OCI-LY1 (cell line): ENCODE data around the gene PAX5.

Experiments
- H2AFZ ChIP-seq: fragments of 200-600 bp; sonication (generic), shearing (Covaris generic); 2 replicates; pipeline ENCODE4 v1.6.0; 2014; ENCODE audit warnings: antibody characterized with exemption, mild to moderate bottlenecking, low read length
- H3F3A ChIP-seq: fragments of 200-600 bp; sonication (generic), shearing (Covaris generic); 2 replicates; pipeline ENCODE4 v1.6.0; 2014; ENCODE audit warnings: mild to moderate bottlenecking, antibody characterized with exemption, low read length, moderate library complexity; ENCODE audit not compliant: insufficient read depth
- H3K27ac ChIP-seq: fragments of 200-600 bp; sonication (generic); 2 replicates; pipeline ENCODE4 v1.5.1; 2014; ENCODE audit warnings: low read length, mixed run types, mild to moderate bottlenecking, low read depth; ENCODE audit not compliant: poor library complexity, severe bottlenecking
- H3K27me3 ChIP-seq: fragments of 200-600 bp; sonication (generic); 2 replicates; pipeline ENCODE4 v1.6.0; 2014; ENCODE audit warnings: antibody characterized with exemption, mild to moderate bottlenecking, low read length, moderate library complexity; ENCODE audit not compliant: insufficient read depth
- H3K36me3 ChIP-seq: fragments of 200-600 bp; sonication (generic); 2 replicates; pipeline ENCODE4 v1.6.1; 2014; ENCODE audit warnings: mild to moderate bottlenecking, antibody characterized with exemption, low read length, moderate library complexity, mixed read lengths; ENCODE audit not compliant: insufficient read depth
- H3K4me1 ChIP-seq: fragments of 200-600 bp; sonication (generic); 2 replicates; pipeline ENCODE4 v1.5.1; 2014; ENCODE audit warnings: mild to moderate bottlenecking, low read length, moderate library complexity; ENCODE audit not compliant: insufficient read depth, severe bottlenecking
- H3K4me2 ChIP-seq: fragments of 200-600 bp; sonication (generic), shearing (Covaris generic); 2 replicates; pipeline ENCODE4 v1.6.1; 2014; ENCODE audit warnings: low read length
- H3K4me3 ChIP-seq: fragments of 200-600 bp; sonication (generic); 2 replicates; pipeline ENCODE4 v1.5.1; 2014; ENCODE audit warnings: low read length, low read depth, mild to moderate bottlenecking, mixed read lengths; ENCODE audit not compliant: poor library complexity, severe bottlenecking
- H3K79me2 ChIP-seq: fragments of 200-600 bp; shearing (Covaris generic); 2 replicates; pipeline ENCODE4 v1.6.1; 2016; ENCODE audit warnings: mixed run types, low read length, mixed read lengths; ENCODE audit not compliant: insufficient read depth
- H3K9ac ChIP-seq: fragments of 200-600 bp; sonication (generic), shearing (Covaris generic); 2 replicates; pipeline ENCODE4 v1.6.1; 2014; ENCODE audit warnings: mild to moderate bottlenecking, low read length, mixed read lengths
- H3K9me2 ChIP-seq: fragments of 200-600 bp; sonication (generic), shearing (Covaris generic); 2 replicates; pipeline ENCODE4 v1.6.1; 2014; ENCODE audit warnings: low read depth, mild to moderate bottlenecking, low read length, mixed read lengths
- H3K9me3 ChIP-seq: fragments of 200-600 bp; shearing (Covaris generic); 2 replicates; pipeline ENCODE4 v1.6.1; 2014; ENCODE audit warnings: low read length, mixed read lengths
- H4K20me1 ChIP-seq: fragments of 200-600 bp; sonication (generic), shearing (Covaris generic); 2 replicates; pipeline ENCODE4 v1.6.0; 2016; ENCODE audit warnings: mild to moderate bottlenecking, low read length; ENCODE audit not compliant: insufficient read depth
- EZH2 ChIP-seq: fragments of 200-600 bp; sonication (generic), shearing (Covaris generic); IDR thresholded peaks from 2 replicates; pipeline ENCODE4 v1.8.0; 2017; ENCODE audit warnings: borderline replicate concordance, mixed run types, mild to moderate bottlenecking, antibody characterized with exemption, low read length, moderate library complexity, mixed read lengths
- TF ChIP-seq, protein P1 (sequence below): fragments of 200-600 bp; sonication (generic), shearing (Covaris generic); IDR thresholded peaks from 2 replicates; pipeline ENCODE4 v1.5.1; 2017; ENCODE audit warnings: mild to moderate bottlenecking, antibody characterized with exemption, low read length, moderate library complexity, mixed read lengths

The PAX5 gene

DNA sequence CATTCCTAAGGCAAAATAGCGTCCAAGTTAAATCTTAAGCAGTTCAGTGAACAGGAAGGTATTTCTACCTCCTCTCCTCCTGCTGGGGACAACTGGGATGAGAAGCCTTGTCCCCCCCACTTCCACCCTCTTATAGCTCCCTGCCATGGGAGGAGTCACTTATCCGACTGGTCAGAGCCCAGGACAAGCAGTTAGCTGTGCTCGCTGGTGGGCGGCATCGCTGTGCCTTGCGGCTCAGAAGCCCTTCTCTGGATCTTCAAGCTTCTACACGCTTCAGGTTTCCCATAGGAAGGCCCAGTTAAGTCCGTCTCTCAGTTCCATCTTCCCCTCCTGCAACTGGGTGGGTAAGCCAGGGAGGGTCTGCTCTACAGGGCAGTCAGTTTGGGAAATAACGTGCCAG is 77.2 kb downstream of the PAX5 start:
- H2AFZ ChIP-seq: no peak overlapping the region
- no peak overlapping the region for H3K4me2 ChIP-seq
- H3K9me2 ChIP-seq: no peaks in the 10 kb centered on the region
- no peaks in the 10 kb centered on the region for H3K27me3 ChIP-seq
- no peaks in the 10 kb centered on the region for H4K20me1 ChIP-seq
- no peak overlapping the region for H3K27ac ChIP-seq
- peaks cover 73% of the 10 kb centered on the region for H3K36me3 ChIP-seq
- H3K4me3 ChIP-seq: no peak overlapping the region
- H3K9me3 ChIP-seq: no peaks in the 10 kb centered on the region
- TF ChIP-seq EZH2: no peak
- H3K4me1 ChIP-seq: no peaks in the 10 kb centered on the region
- no peaks in the 10 kb centered on the region for H3F3A ChIP-seq
- no peak overlapping the region for H3K9ac ChIP-seq
- H3K79me2 ChIP-seq: no peaks in the 10 kb centered on the region

DNA sequence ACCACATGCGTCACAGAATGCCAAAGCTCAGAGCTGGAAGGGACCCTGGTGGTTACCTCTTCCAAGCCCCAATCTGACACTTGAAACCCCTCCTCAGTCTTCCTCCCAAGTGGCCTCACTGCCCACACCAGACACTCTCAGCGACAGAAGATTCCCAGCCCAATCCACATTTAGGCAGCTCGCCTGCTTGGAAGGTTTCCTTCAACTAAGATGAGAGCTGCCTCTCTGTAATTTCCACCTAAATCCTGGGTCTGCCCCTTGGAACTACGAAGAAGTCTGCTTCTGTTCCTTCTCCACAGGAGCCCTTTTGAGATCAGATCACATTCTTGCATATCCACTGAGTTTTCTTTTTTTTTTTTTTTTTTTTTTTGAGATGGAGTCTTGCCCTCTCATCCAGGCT is 83.7 kb downstream of the PAX5 start:
- Histone ChIP-seq H3K9me3 (no peaks in the 10 kb centered on the region), H3K27ac (no peak overlapping the region), H3K79me2 (no peaks in the 10 kb centered on the region), H3K9ac (no peak overlapping the region), H3K4me2 (no peak overlapping the region), H3K36me3 (peaks cover 59% of the 10 kb centered on the region), H2AFZ (no peak overlapping the region), H3F3A (no peaks in the 10 kb centered on the region), H4K20me1 (no peaks in the 10 kb centered on the region), H3K9me2 (no peaks in the 10 kb centered on the region), H3K27me3 (no peaks in the 10 kb centered on the region), H3K4me1 (no peaks in the 10 kb centered on the region), H3K4me3 (no peak overlapping the region)
- TF ChIP-seq, protein P1, sequence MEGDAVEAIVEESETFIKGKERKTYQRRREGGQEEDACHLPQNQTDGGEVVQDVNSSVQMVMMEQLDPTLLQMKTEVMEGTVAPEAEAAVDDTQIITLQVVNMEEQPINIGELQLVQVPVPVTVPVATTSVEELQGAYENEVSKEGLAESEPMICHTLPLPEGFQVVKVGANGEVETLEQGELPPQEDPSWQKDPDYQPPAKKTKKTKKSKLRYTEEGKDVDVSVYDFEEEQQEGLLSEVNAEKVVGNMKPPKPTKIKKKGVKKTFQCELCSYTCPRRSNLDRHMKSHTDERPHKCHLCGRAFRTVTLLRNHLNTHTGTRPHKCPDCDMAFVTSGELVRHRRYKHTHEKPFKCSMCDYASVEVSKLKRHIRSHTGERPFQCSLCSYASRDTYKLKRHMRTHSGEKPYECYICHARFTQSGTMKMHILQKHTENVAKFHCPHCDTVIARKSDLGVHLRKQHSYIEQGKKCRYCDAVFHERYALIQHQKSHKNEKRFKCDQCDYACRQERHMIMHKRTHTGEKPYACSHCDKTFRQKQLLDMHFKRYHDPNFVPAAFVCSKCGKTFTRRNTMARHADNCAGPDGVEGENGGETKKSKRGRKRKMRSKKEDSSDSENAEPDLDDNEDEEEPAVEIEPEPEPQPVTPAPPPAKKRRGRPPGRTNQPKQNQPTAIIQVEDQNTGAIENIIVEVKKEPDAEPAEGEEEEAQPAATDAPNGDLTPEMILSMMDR: no peak
- no peak for TF ChIP-seq EZH2

DNA sequence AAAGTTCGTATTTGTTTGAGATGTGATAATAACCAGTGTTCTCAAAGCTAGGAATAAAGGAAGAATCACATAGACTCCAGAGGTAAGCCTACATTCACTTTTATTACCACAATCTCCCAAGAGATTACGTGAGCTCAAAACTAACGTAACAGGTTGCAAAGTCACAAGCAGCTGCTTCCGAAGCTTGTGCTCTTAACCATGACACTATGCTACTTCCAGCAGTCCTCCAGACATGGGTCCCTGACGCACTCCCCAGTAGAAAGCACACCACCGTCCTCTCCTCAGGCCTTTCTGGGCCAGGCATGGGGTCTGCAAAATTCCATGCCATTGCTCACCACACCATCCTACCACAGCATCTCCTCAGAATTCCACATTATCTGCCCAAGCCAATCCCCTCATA is 84.6 kb downstream of the PAX5 start:
- Histone ChIP-seq H3K9me2 (no peaks in the 10 kb centered on the region), H3F3A (no peaks in the 10 kb centered on the region), H3K4me2 (no peak overlapping the region), H3K27ac (no peak overlapping the region), H3K9me3 (no peaks in the 10 kb centered on the region), H2AFZ (no peak overlapping the region), H3K9ac (no peak overlapping the region), H3K79me2 (no peaks in the 10 kb centered on the region), H3K4me3 (no peak overlapping the region), H3K4me1 (no peaks in the 10 kb centered on the region), H3K36me3 (peaks cover 62% of the 10 kb centered on the region), H4K20me1 (no peaks in the 10 kb centered on the region), H3K27me3 (no peaks in the 10 kb centered on the region)
- TF ChIP-seq EZH2: no peak
- TF ChIP-seq, protein P1: no peak

DNA sequence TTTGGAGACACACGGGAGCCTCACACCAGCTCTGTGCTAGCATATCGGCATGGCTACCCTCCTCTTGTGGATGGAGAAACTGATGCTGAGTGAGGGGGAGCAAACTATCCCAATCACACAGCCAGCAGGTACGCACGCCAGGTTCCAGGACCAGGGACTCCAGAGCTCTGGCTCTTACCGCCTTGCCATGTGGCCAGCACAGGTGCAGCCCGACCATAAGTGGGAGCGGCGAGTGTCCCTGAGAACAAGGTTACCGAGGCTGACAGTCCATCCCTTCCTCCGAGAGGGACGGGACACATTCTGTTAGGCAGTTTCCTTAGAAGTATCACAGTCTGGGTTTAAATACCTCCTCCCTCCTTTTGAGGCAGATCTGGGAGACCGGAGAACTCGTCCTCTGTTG is 86.0 kb downstream of the PAX5 start:
- TF ChIP-seq, protein P1: no peak
- TF ChIP-seq EZH2: no peak

More for the DNA sequence above, 86.0 kb downstream of the PAX5 start:
- Histone ChIP-seq H3K36me3 (peaks cover 59% of the 10 kb centered on the region), H3K9me3 (no peaks in the 10 kb centered on the region), H3K4me3 (no peak overlapping the region), H2AFZ (no peak overlapping the region), H3K4me1 (no peaks in the 10 kb centered on the region), H3K27ac (no peak overlapping the region), H3K4me2 (no peak overlapping the region), H3K9me2 (no peaks in the 10 kb centered on the region), H3K27me3 (no peaks in the 10 kb centered on the region), H3F3A (no peaks in the 10 kb centered on the region), H3K79me2 (no peaks in the 10 kb centered on the region), H3K9ac (no peak overlapping the region), H4K20me1 (no peaks in the 10 kb centered on the region)
